ENCODE data around the gene CFL2. TPM values are rescaled to one million over a fixed set of nuclear protein-coding genes. Genes with fewer than 3 reads are reported as not detected.
A peak's percentile ranks its signal among the peaks of the same experiment; 100 is the strongest.

Gene CFL2
- total and polyA plus RNA-seq, 2 of the 13 experiments (the other 11 are each of a cell fraction or from before 2014, with no cell fraction given), result 114 to 158 TPM

- peak; percentile 36; the same call in 1 of the 2 replicates for TF ChIP-seq BRF2 (CRISPR knock-in tag; IDR thresholded peaks at IDR 0.05)
- TF ChIP-seq TFAP4 (IDR thresholded peaks at IDR 0.05; ENCODE audit: borderline replicate concordance, low read depth), result no peak; the same call in 1 of the 2 replicates
- peak; percentile 89 for TF ChIP-seq ZFP91 (CRISPR knock-in tag; IDR thresholded peaks at IDR 0.05; ENCODE audit: borderline replicate concordance)
- TF ChIP-seq HOMEZ (CRISPR knock-in tag; IDR thresholded peaks at IDR 0.05; ENCODE audit: low read depth), result peak; percentile 68
- peak; percentile 85; the same call in 1 of the 2 replicates for TF ChIP-seq GPN1 (CRISPR knock-in tag; IDR thresholded peaks at IDR 0.05; ENCODE audit: borderline replicate concordance)
- 0 out of 2 replicates have a peak, but pooled peaks have one; percentile 55 for TF ChIP-seq ZNF34 (CRISPR knock-in tag; IDR thresholded peaks at IDR 0.05; ENCODE audit: borderline replicate concordance)
- TF ChIP-seq HNRNPK (IDR thresholded peaks at IDR 0.05; ENCODE audit: low read depth, low read length, poor library complexity, severe bottlenecking), result peak; percentile 89
- TF ChIP-seq SALL2 (CRISPR knock-in tag; IDR thresholded peaks at IDR 0.05), result peak; percentile 98
- TF ChIP-seq ZNF644 (CRISPR knock-in tag; IDR thresholded peaks at IDR 0.05; ENCODE audit: low read depth), result peak; percentile 47; the same call in 1 of the 2 replicates
- peak; percentile 21; the same call in 1 of the 2 replicates for TF ChIP-seq HCFC1 (IDR thresholded peaks at IDR 0.05; ENCODE audit: low read depth, low read length)
- peak; percentile 60 for TF ChIP-seq ZNF263 (CRISPR knock-in tag; IDR thresholded peaks at IDR 0.05)
- TF ChIP-seq ZNF740 (CRISPR knock-in tag; IDR thresholded peaks at IDR 0.05), result peak; percentile 95
- peak; percentile 73; the same call in 1 of the 2 replicates for TF ChIP-seq RNF2 (conservative IDR thresholded peaks at IDR 0.05; ENCODE audit: low read depth)
- TF ChIP-seq CREB3 (CRISPR knock-in tag; IDR thresholded peaks at IDR 0.05), result peak; percentile 74
- peak; percentile 95 for TF ChIP-seq HIVEP1 (CRISPR knock-in tag; IDR thresholded peaks at IDR 0.05)
- no peak for TF ChIP-seq JARID2 (CRISPR knock-in tag; IDR thresholded peaks at IDR 0.05; ENCODE audit: insufficient replicate concordance)
- peak; percentile 79; the same call in 1 of the 2 replicates for TF ChIP-seq GTF3A (CRISPR knock-in tag; conservative IDR thresholded peaks at IDR 0.05)
- peak; percentile 67; the same call in 1 of the 2 replicates for TF ChIP-seq ZNF503 (CRISPR knock-in tag; IDR thresholded peaks at IDR 0.05)
These were observed at the start of gene CFL2 (continued) for GRCh38 chr14:34714320-34715126.

Data from HepG2 (cell line).